GM06990 (cell line): ENCODE results near the gene DCP1A.

Experiments
- DNase-seq: peaks from one replicate; pipeline ENCODE4 v3.0.0-alpha.2; 2011; ENCODE audit not compliant: insufficient read length; ENCODE audit errors: extremely low read depth
- H3K27me3 ChIP-seq: replicated peaks from 2 replicates; pipeline ENCODE4 v1.6.0; 2011; ENCODE audit warnings: low read length; ENCODE audit not compliant: control insufficient read depth, insufficient read depth
- H3K36me3 ChIP-seq: 2 replicates; pipeline ENCODE4 v1.5.1; 2011; ENCODE audit warnings: low read length; ENCODE audit not compliant: control insufficient read depth, insufficient read depth
- H3K4me3 ChIP-seq: replicated peaks from 2 replicates; pipeline ENCODE4 v1.5.1; 2011; ENCODE audit warnings: low read depth, mild to moderate bottlenecking, control low read depth, low read length
- CTCF ChIP-seq: IDR thresholded peaks from 2 replicates; pipeline ENCODE4 v1.5.1; 2011; ENCODE audit warnings: low read length, control low read depth, mild to moderate bottlenecking, inconsistent platforms; ENCODE audit not compliant: insufficient read depth, poor library complexity, severe bottlenecking

Gene DCP1A

GRCh38 chr3:53248161-53248560 lies 99.2 kb downstream of the DCP1A start:
- H3K36me3 ChIP-seq, result peaks cover 2% of the 10 kb centered on the region
- H3K4me3 ChIP-seq, result no peak overlapping the region
- H3K27me3 ChIP-seq, result no peaks in the 10 kb centered on the region
- TF ChIP-seq CTCF, result no peak
- no peak for DNase-seq

GRCh38 chr3:53247619-53248018 lies 99.7 kb downstream of the DCP1A start:
- Histone ChIP-seq H3K36me3 (peaks cover 2% of the 10 kb centered on the region), H3K4me3 (no peak overlapping the region), H3K27me3 (no peaks in the 10 kb centered on the region)
- no peak for DNase-seq
- TF ChIP-seq CTCF, result no peak

DNA sequence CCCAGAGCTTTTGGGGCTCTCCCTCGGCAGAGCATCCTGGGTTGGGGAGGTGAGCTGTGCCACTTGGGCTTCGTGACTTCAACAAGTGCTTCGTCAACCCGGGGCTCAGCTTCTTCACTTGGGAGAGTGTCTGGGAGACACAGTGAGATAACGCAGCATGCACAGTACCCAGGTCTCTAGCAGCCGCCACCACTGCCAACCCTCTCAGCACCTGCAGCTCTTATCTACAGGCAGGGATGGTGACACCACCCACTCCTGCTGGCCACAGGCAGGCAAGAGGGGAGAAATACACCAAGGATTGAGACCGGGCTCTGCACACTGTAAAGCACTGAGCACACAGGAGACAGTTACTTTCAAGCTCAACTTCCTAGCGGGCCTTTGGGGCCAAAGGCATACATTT lies 103.1 kb downstream of the DCP1A start:
- no peak overlapping the region for H3K4me3 ChIP-seq
- TF ChIP-seq CTCF, result no peak
- DNase-seq, result no peak
- no peaks in the 10 kb centered on the region for H3K27me3 ChIP-seq
- H3K36me3 ChIP-seq, result peaks cover 23% of the 10 kb centered on the region

DNA sequence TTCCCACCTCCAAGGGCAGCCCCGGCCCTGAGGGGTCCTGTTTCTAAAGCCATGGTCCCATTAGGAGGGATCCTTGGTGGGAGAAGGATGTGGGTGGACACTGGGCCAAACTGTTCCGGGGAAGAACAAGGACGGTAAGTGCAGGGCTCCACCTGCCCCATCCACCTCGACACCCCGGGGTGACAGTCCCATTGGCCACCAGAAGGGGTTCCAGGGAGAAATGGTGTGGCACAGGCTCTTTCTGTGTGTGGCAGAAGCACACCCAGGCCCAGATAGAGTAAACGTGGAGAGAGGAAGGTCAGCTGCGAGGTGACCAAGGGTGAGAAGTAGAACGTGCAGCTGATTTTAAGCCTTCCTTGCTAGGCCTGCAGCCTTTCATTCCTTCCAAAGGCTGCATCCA lies 103.6 kb downstream of the DCP1A start:
- no peak for TF ChIP-seq CTCF
- Histone ChIP-seq H3K4me3 (no peak overlapping the region), H3K36me3 (peaks cover 23% of the 10 kb centered on the region), H3K27me3 (no peaks in the 10 kb centered on the region)
- DNase-seq, result no peak

DNA sequence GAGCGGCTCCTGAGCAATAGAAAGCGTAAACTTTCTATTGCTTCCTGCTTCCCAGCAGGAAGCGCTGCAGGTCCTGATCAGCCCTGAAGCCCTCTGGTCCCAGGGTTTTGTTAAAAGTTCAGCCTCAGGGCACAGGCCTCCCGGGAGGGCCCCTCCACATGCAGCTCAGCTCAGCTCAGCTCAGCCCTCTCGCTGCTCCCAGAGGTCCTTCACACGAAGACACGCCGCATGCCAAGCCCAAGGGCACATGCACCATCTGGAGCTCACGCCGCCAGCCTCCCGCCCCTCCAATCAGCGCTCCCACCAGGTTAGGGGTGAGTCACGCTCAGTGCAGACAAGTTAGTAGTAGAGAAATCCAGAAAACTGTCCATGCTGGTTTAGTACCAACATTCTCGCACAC lies 104.2 kb downstream of the DCP1A start:
- Histone ChIP-seq H3K4me3 (no peak overlapping the region), H3K27me3 (no peaks in the 10 kb centered on the region), H3K36me3 (peaks cover 29% of the 10 kb centered on the region)
- no peak for TF ChIP-seq CTCF
- no peak for DNase-seq

DNA sequence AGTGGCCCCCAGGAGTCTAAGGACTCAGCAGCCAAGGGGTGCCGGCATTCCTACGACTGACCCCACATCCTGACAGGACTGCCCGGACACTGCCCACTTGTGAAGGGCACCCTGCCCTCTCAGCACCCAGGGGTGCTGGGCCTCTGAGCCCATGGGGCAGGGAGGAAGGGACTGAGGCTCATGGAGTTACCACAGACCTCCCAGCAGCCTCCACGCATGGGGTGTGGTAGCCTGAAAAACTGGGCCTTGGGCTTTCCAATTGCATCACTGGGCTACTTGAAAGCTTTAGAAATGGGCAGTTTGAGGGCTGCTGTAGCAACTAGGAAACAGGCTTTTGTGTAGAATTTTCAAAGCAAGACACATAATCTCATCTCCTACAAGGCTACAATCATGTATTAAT lies 104.7 kb downstream of the DCP1A start:
- DNase-seq, result no peak
- Histone ChIP-seq H3K36me3 (peaks cover 33% of the 10 kb centered on the region), H3K4me3 (no peak overlapping the region), H3K27me3 (no peaks in the 10 kb centered on the region)
- no peak for TF ChIP-seq CTCF
